Effector memory CD8-positive, alpha-beta T cell (primary cell): ENCODE results near the gene KRTAP10-6.
"Not testable (repeated sequence)": the region's sequence is repeated elsewhere in the genome, so short reads cannot be mapped to it uniquely, and the experiment has no call there.

Experiments used
- ATAC-seq: fragments of 150-1000 bp; cut with Tn5 transposase; replicated peaks from 2 replicates; pipeline ENCODE4 v1.10.0; 2021; ENCODE audit warnings: mild to moderate bottlenecking, moderate library complexity
- DNase-seq, 3 experiments: peaks; one replicate each; pipeline ENCODE4 v3.0.0; 2021
- H3K27ac Mint-ChIP-seq, 2 donors: one replicate each; pipeline ENCODE4 v1.8.0; 2022; ENCODE audit warnings: mild to moderate bottlenecking in 2 of 2, mixed read lengths in 2 of 2, moderate library complexity in 2 of 2
- H3K27me3 Mint-ChIP-seq, 2 donors: one replicate each; pipeline ENCODE4 v1.8.0; 2022; ENCODE audit warnings: mixed read lengths in 2 of 2
- H3K36me3 Mint-ChIP-seq: one replicate; pipeline ENCODE4 v1.8.0; 2022; ENCODE audit warnings: mild to moderate bottlenecking, moderate library complexity, mixed read lengths; ENCODE audit not compliant: insufficient read depth
- H3K4me1 Mint-ChIP-seq, 2 donors: one replicate each; pipeline ENCODE4 v1.8.0; 2022; ENCODE audit warnings: low read depth in 2 of 2, mixed read lengths in 2 of 2
- H3K4me3 Mint-ChIP-seq, 2 donors: one replicate each; pipeline ENCODE4 v1.8.0; 2022; ENCODE audit warnings: mild to moderate bottlenecking in 2 of 2, mixed read lengths in 2 of 2, moderate library complexity in 2 of 2
- H3K9me3 Mint-ChIP-seq, 2 donors: one replicate each; pipeline ENCODE4 v1.8.0; 2022; ENCODE audit warnings: mixed read lengths in 2 of 2

The KRTAP10-6 gene

GRCh38 chr21:44589586-44590305 is 2.6 kb downstream of the KRTAP10-6 start:
- ATAC-seq (no peak), DNase-seq (no peak)
- H3K4me1 Mint-ChIP-seq: peaks cover 0 to 2% of the 10 kb centered on the region in 2 donors
- H3K36me3 Mint-ChIP-seq: no peaks in the 10 kb centered on the region
- no peak overlapping the region for H3K4me3 Mint-ChIP-seq
- H3K27ac Mint-ChIP-seq: peak overlapping the region in 1 of 2 donors; percentile 35
- peaks cover 25 to 67% of the 10 kb centered on the region in 2 donors for H3K27me3 Mint-ChIP-seq
- no peaks in the 10 kb centered on the region for H3K9me3 Mint-ChIP-seq

GRCh38 chr21:44589094-44589493 is 3.2 kb downstream of the KRTAP10-6 start:
- Mint-ChIP-seq H3K4me3 (no peak overlapping the region), H3K9me3 (no peaks in the 10 kb centered on the region), H3K4me1 (peaks cover 2 to 5% of the 10 kb centered on the region in 2 donors), H3K27me3 (peaks cover 32 to 74% of the 10 kb centered on the region in 2 donors), H3K27ac (peak overlapping the region in 1 of 2 donors; percentile 35), H3K36me3 (no peaks in the 10 kb centered on the region)
- DNase-seq (no peak), ATAC-seq (no peak)

DNA sequence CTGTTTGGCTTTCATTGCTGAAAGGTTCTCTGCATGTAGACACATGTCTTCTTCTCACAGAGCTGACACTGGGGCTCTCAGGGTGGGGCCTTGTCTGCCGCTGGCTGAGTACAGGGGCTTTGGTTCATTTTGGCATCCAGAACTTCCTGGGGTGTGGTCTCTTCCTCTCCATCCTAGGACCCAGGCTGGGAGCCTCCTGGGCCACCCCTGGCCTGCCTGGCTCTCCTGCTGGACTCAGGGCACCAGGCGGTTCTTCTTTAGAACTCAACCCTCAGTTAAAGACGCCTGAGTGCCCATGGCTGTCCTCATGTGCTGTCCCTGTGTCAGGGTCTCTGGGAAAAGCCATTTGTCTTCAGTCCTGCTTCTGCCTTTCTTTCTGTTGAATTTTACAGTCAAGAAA is 6.4 kb downstream of the KRTAP10-6 start:
- H3K36me3 Mint-ChIP-seq: no peaks in the 10 kb centered on the region
- H3K27ac Mint-ChIP-seq: no peak overlapping the region
- peaks cover 0 to 7% of the 10 kb centered on the region in 2 donors for H3K4me1 Mint-ChIP-seq
- H3K27me3 Mint-ChIP-seq: peaks cover 41 to 89% of the 10 kb centered on the region in 2 donors
- no peak overlapping the region for H3K4me3 Mint-ChIP-seq
- DNase-seq (no peak), ATAC-seq (no peak)
- H3K9me3 Mint-ChIP-seq: peaks cover 5 to 9% of the 10 kb centered on the region in 2 donors

DNA sequence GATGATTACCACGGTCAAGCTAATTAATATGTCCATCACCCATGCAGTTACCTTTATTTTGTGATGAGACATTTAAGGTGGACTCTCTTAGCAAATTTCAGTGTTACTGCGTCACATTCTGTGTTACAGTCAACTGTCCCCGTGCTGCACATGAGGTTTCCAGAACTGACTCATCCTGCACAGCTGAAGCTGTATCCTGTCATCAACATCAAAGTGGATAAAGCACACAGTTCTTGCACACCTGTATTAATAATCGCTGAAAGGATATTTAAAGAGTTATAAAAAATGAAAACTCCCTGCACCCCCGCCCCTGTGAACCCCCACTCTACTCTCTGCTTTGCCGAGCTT is 8.5 kb downstream of the KRTAP10-6 start:
- Mint-ChIP-seq H3K4me1 (peaks cover 0 to 7% of the 10 kb centered on the region in 2 donors), H3K4me3 (no peak overlapping the region), H3K9me3 (peaks cover 5 to 9% of the 10 kb centered on the region in 2 donors), H3K36me3 (no peaks in the 10 kb centered on the region), H3K27ac (no peak overlapping the region), H3K27me3 (peaks cover 41 to 89% of the 10 kb centered on the region in 2 donors)
- ATAC-seq (peak; percentile 42), DNase-seq (no peak)

DNA sequence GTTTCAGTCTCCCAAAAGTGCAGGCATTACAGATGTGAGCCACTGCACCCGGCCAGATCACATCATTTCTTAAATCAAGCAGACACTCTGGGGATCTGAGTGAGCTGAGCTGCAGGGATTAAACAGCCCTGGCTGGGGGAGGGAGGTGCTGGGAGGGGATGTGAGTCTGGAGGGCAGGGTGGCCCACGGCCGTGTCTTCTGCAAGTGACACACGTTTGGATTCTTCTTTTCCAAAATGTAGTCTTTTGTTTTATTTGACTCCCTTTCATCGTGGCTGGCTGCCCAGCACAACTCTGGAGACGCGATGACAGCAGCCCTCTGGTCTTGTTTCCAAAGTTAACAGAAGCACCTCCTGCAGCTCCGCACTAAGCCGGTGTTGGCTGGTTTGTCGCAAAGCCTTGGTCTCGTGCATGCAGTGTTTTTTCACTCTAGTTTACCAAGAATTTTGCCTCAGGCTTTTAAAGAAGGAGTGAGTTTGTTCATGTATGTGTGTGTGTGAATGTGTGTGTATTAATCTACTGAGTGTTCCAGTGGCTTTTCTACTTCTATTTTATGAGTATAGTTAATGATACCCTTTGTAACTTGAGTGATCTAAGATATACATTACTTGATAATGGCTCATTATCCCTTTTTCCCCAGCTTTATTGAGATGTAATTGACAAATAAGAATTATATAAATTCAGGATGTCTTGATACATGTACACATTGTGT is 9.1 kb downstream of the KRTAP10-6 start:
- Mint-ChIP-seq H3K27me3 (peaks cover 41 to 89% of the 10 kb centered on the region in 2 donors), H3K4me1 (peaks cover 0 to 7% of the 10 kb centered on the region in 2 donors), H3K36me3 (no peaks in the 10 kb centered on the region), H3K27ac (peak overlapping the region in 1 of 2 donors; percentile 87), H3K9me3 (peaks cover 5 to 9% of the 10 kb centered on the region in 2 donors), H3K4me3 (no peak overlapping the region)
- ATAC-seq (no peak), DNase-seq (no peak)

GRCh38 chr21:44582055-44582454 is 10.2 kb downstream of the KRTAP10-6 start:
- H3K27me3 Mint-ChIP-seq: peaks cover 37 to 78% of the 10 kb centered on the region in 2 donors
- peaks cover 7 to 9% of the 10 kb centered on the region in 2 donors for H3K9me3 Mint-ChIP-seq
- DNase-seq: no peak
- peaks cover 0 to 7% of the 10 kb centered on the region in 2 donors for H3K4me1 Mint-ChIP-seq
- H3K36me3 Mint-ChIP-seq: no peaks in the 10 kb centered on the region
- no peak overlapping the region for H3K27ac Mint-ChIP-seq
- ATAC-seq: no peak
- H3K4me3 Mint-ChIP-seq: no peak overlapping the region

- ATAC-seq (no peak), DNase-seq (no peak)
- H3K27ac Mint-ChIP-seq: no peak overlapping the region
- peaks cover 7 to 9% of the 10 kb centered on the region in 2 donors for H3K9me3 Mint-ChIP-seq
- H3K4me3 Mint-ChIP-seq: no peak overlapping the region
- peaks cover 0 to 7% of the 10 kb centered on the region in 2 donors for H3K4me1 Mint-ChIP-seq
- H3K36me3 Mint-ChIP-seq: no peaks in the 10 kb centered on the region
- peaks cover 28 to 69% of the 10 kb centered on the region in 2 donors for H3K27me3 Mint-ChIP-seq
Measured at GRCh38 chr21:44581158-44581557, 11.1 kb downstream of the KRTAP10-6 start.

- H3K4me3 Mint-ChIP-seq: peak within 1 kb of the TSS in 1 of 2 donors; percentile 52
- not testable (repeated sequence) for ATAC-seq, H3K9me3 Mint-ChIP-seq, H3K27ac Mint-ChIP-seq, DNase-seq, H3K4me1 Mint-ChIP-seq, H3K36me3 Mint-ChIP-seq
- H3K27me3 Mint-ChIP-seq: peaks cover 19 to 68% of the 10 kb centered on the region in 2 donors
Measured at GRCh38 chr21:44580231-44580821, 12.0 kb downstream of the KRTAP10-6 start, which contains the start of gene KRTAP10-5. Gene KRTAP10-5 (minus strand): TSS chr21:44580604. CDS start chr21:44580578, 26 bp downstream.

GRCh38 chr21:44579833-44580144 is 12.5 kb downstream of the KRTAP10-6 start:
- Mint-ChIP-seq H3K9me3 (peaks cover 7 to 9% of the 10 kb centered on the region in 2 donors), H3K27ac (no peak overlapping the region), H3K36me3 (no peaks in the 10 kb centered on the region), H3K4me1 (peaks cover 2 to 10% of the 10 kb centered on the region in 2 donors), H3K4me3 (peak overlapping the region in 1 of 2 donors; percentile 52), H3K27me3 (peaks cover 21 to 68% of the 10 kb centered on the region in 2 donors)
- DNase-seq (no peak), ATAC-seq (no peak)

GRCh38 chr21:44579056-44579832 is 13.1 kb downstream of the KRTAP10-6 start:
- no peak for ATAC-seq
- peaks cover 7 to 11% of the 10 kb centered on the region in 2 donors for H3K4me1 Mint-ChIP-seq
- no peak overlapping the region for H3K4me3 Mint-ChIP-seq
- H3K27me3 Mint-ChIP-seq: peaks cover 21 to 68% of the 10 kb centered on the region in 2 donors
- no peak overlapping the region for H3K27ac Mint-ChIP-seq
- DNase-seq: no peak
- H3K36me3 Mint-ChIP-seq: no peaks in the 10 kb centered on the region
- peaks cover 7 to 9% of the 10 kb centered on the region in 2 donors for H3K9me3 Mint-ChIP-seq

DNA sequence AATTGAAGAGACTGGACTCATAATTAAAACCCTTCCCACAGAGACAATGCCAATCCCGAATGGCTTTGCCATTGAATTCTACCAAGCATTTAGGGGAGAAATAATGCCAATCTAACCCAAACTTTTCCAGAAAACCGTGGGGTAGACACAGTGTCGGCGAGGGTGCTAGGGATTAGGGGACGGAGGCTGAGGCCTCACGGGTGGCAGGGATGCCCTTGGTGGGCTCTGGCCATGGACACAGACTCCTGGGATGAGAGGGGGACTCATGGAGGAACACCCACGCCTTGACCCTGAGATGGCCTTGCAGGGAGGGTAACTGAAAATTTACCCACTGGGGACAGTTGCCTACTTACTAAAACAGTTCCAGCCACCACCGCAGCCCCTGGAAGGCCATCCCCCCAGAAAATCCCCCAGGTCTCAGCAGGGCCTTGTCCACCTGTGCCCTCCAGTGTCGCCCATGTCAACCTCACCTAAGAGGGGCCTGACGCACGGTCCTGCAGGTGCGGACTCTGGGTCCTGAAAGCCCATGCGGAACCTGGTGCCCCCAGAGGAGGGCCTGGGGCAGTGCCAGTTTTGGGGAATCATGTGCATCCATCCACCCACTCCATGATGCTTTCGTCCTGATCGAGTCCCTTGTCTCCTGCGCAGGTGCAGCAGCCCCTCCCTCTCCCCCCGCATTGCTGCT is 13.8 kb downstream of the KRTAP10-6 start:
- DNase-seq (no peak), ATAC-seq (no peak)
- Mint-ChIP-seq H3K4me1 (peaks cover 7 to 8% of the 10 kb centered on the region in 2 donors), H3K27ac (no peak overlapping the region), H3K36me3 (no peaks in the 10 kb centered on the region), H3K9me3 (peaks cover 7 to 9% of the 10 kb centered on the region in 2 donors), H3K27me3 (peaks cover 19 to 66% of the 10 kb centered on the region in 2 donors), H3K4me3 (no peak overlapping the region)

- peaks cover 1 to 2% of the 10 kb centered on the region in 2 donors for H3K9me3 Mint-ChIP-seq
- no peak overlapping the region for H3K4me3 Mint-ChIP-seq
- ATAC-seq: no peak
- H3K27me3 Mint-ChIP-seq: peaks cover 18 to 66% of the 10 kb centered on the region in 2 donors
- peaks cover 7 to 15% of the 10 kb centered on the region in 2 donors for H3K4me1 Mint-ChIP-seq
- peak overlapping the region in 1 of 2 donors; percentile 83 for H3K27ac Mint-ChIP-seq
- H3K36me3 Mint-ChIP-seq: no peaks in the 10 kb centered on the region
- no peak for DNase-seq
Measured at GRCh38 chr21:44576025-44576420, 16.3 kb downstream of the KRTAP10-6 start.
